HEK293 (cell line): ENCODE results near the gene ARHGAP15.

Source experiments
- CTCF ChIA-PET: fragments of 350-600 bp; formaldehyde crosslinking; extraction: SDS; loops from one replicate; lab custom pipeline; 2021; ENCODE audit warnings: antibody characterized with exemption; lab: Yijun Ruan, JAX
- POLR2A ChIA-PET: fragments of 300-600 bp; formaldehyde crosslinking; extraction: SDS; loops from one replicate; lab custom pipeline; 2020; ENCODE audit warnings: antibody characterized with exemption, inconsistent platforms; lab: Yijun Ruan, JAX
- H3K27ac ChIP-seq: fragments of 200-500 bp; sonication (Bioruptor generic); 2 replicates; pipeline ENCODE4 v1.5.1; 2014; ENCODE audit warnings: low read depth, low read length, control low read depth, inconsistent platforms; ENCODE audit errors: extremely low read depth
- H3K36me3 ChIP-seq, 2 experiments: fragments of 200-500 bp in 1 of 2; sonication (Bioruptor generic) in 1 of 2; 1 replicate in 1 of 2; 2 replicates in 1 of 2; pipeline ENCODE4 v1.5.1; 2014 to 2017; ENCODE audit warnings: inconsistent platforms in 2 of 2, low read length in 2 of 2; ENCODE audit not compliant: control insufficient read depth in 2 of 2, insufficient read depth in 1 of 2
- H3K4me1 ChIP-seq: fragments of 200-500 bp; sonication (Bioruptor generic); 2 replicates; pipeline ENCODE4 v1.5.1; 2014; ENCODE audit warnings: mild to moderate bottlenecking, low read length, inconsistent platforms; ENCODE audit not compliant: control insufficient read depth, insufficient read depth
- H3K4me3 ChIP-seq: 2 replicates; pipeline ENCODE4 v1.5.1; 2011; ENCODE audit warnings: low read depth, mild to moderate bottlenecking, control low read depth, low read length, moderate library complexity
- H3K9me3 ChIP-seq: fragments of 200-500 bp; sonication (Bioruptor generic); 2 replicates; pipeline ENCODE4 v1.5.1; 2014; ENCODE audit warnings: low read depth, low read length, inconsistent platforms; ENCODE audit not compliant: control insufficient read depth, insufficient read depth
- MEIS1 ChIP-seq: sonication (generic); formaldehyde crosslinking; IDR thresholded peaks from 2 replicates; pipeline ENCODE4 v1.8.1; 2022; ENCODE audit warnings: missing genetic modification reagents, mild to moderate bottlenecking, borderline replicate concordance
- PRDM10 ChIP-seq: fragments of 450-650 bp; formaldehyde crosslinking; IDR thresholded peaks from 2 replicates; pipeline ENCODE4 v1.5.1; 2016; ENCODE audit warnings: missing biosample characterization, missing genetic modification characterization
- PRDM4 ChIP-seq: fragments of 450-650 bp; formaldehyde crosslinking; IDR thresholded peaks from 2 replicates; pipeline ENCODE4 v1.5.1; 2017; ENCODE audit warnings: missing biosample characterization, missing genetic modification characterization
- SP3 ChIP-seq: fragments of 450-650 bp; formaldehyde crosslinking; IDR thresholded peaks from 2 replicates; pipeline ENCODE4 v1.5.1; 2016; ENCODE audit warnings: missing biosample characterization, missing genetic modification characterization
- TCF7L2 ChIP-seq: IDR thresholded peaks from 2 replicates; pipeline ENCODE4 v1.6.1; 2011; ENCODE audit warnings: low read depth, mild to moderate bottlenecking, inconsistent platforms, low read length, moderate library complexity, borderline replicate concordance
- ZBTB17 ChIP-seq: fragments of 450-650 bp; formaldehyde crosslinking; IDR thresholded peaks from 2 replicates; pipeline ENCODE4 v1.5.1; 2016; ENCODE audit warnings: missing biosample characterization, missing genetic modification characterization
- ZNF18 ChIP-seq: fragments of 450-650 bp; formaldehyde crosslinking; IDR thresholded peaks from 2 replicates; pipeline ENCODE4 v1.5.1; 2016; ENCODE audit warnings: missing biosample characterization, missing genetic modification characterization
- ZNF280D ChIP-seq: fragments of 450-650 bp; formaldehyde crosslinking; IDR thresholded peaks from 2 replicates; pipeline ENCODE4 v1.5.1; 2016; ENCODE audit warnings: missing biosample characterization, missing genetic modification characterization
- ZNF433 ChIP-seq: fragments of 450-650 bp; formaldehyde crosslinking; IDR thresholded peaks from 2 replicates; pipeline ENCODE4 v1.5.1; 2016; ENCODE audit warnings: missing biosample characterization, missing genetic modification characterization, low read depth
- ZNF501 ChIP-seq: fragments of 450-650 bp; formaldehyde crosslinking; IDR thresholded peaks from 2 replicates; pipeline ENCODE4 v1.5.1; 2016; ENCODE audit warnings: missing biosample characterization, missing genetic modification characterization
- ZNF596 ChIP-seq: fragments of 450-650 bp; IDR thresholded peaks from 2 replicates; pipeline ENCODE4 v1.5.0; 2018; ENCODE audit warnings: missing biosample characterization, mild to moderate bottlenecking, missing genetic modification characterization, moderate library complexity
- ZNF610 ChIP-seq: fragments of 450-650 bp; formaldehyde crosslinking; IDR thresholded peaks from 2 replicates; pipeline ENCODE4 v1.5.1; 2016; ENCODE audit warnings: missing biosample characterization, missing genetic modification characterization, borderline replicate concordance
- ZNF624 ChIP-seq: fragments of 450-650 bp; formaldehyde crosslinking; IDR thresholded peaks from 2 replicates; pipeline ENCODE4 v1.5.1; 2017; ENCODE audit warnings: missing biosample characterization, missing genetic modification characterization
- ZNF704 ChIP-seq: fragments of 450-650 bp; formaldehyde crosslinking; IDR thresholded peaks from 2 replicates; pipeline ENCODE4 v1.5.1; 2016; ENCODE audit warnings: missing biosample characterization, missing genetic modification characterization
- ZNF777 ChIP-seq: fragments of 450-650 bp; formaldehyde crosslinking; IDR thresholded peaks from 2 replicates; pipeline ENCODE4 v1.5.1; 2017; ENCODE audit warnings: missing biosample characterization, missing genetic modification characterization, borderline replicate concordance
- ZNF792 ChIP-seq: fragments of 450-650 bp; formaldehyde crosslinking; IDR thresholded peaks from 2 replicates; pipeline ENCODE4 v1.5.1; 2016; ENCODE audit warnings: missing biosample characterization, missing genetic modification characterization

The ARHGAP15 gene

GRCh38 chr2:143219266-143219665, 90.0 kb downstream of the ARHGAP15 start:
- no peaks in the 10 kb centered on the region for H3K36me3 ChIP-seq
- no peaks in the 10 kb centered on the region for H3K4me1 ChIP-seq
- no peak overlapping the region for H3K27ac ChIP-seq
- TF ChIP-seq ZNF18 (tag by site-specific recombination) (no peak), ZNF280D (tag by site-specific recombination) (no peak), ZNF610 (tag by site-specific recombination) (no peak), ZNF501 (tag by site-specific recombination) (no peak), ZNF777 (no peak), ZNF433 (tag by site-specific recombination) (no peak), ZNF704 (tag by site-specific recombination) (no peak), SP3 (no peak), ZNF792 (tag by site-specific recombination) (no peak), ZBTB17 (tag by site-specific recombination) (no peak), TCF7L2 (no peak), PRDM4 (tag by site-specific recombination) (no peak), ZNF624 (tag by site-specific recombination) (no peak), MEIS1 (CRISPR knock-in tag) (no peak), PRDM10 (tag by site-specific recombination) (no peak), ZNF596 (tag by site-specific recombination) (no peak)
- no peaks in the 10 kb centered on the region for H3K9me3 ChIP-seq
- no peak overlapping the region for H3K4me3 ChIP-seq
- ChIA-PET CTCF (interaction anchor here (2.3 kb wide), 1 partner anchor 40 kb away, joined by 5 read pairs; no protein-coding TSS in a partner anchor), POLR2A (no interaction called here)
